ENCODE results near the gene TAF1. TPM values are rescaled to one million over a fixed set of nuclear protein-coding genes. Genes with fewer than 3 reads are reported as not detected.

Gene TAF1
- total RNA-seq, 4 donors from 2014 or later: 53.5 to 80.4 (median 64.8) TPM

GRCh38 chrX:71453056-71453455 lies 86.9 kb downstream of the TAF1 start:
- TF ChIP-seq CTCF (IDR thresholded peaks at IDR 0.05; ENCODE audit: low read depth): no peak

- no peak for TF ChIP-seq CTCF (IDR thresholded peaks at IDR 0.05; ENCODE audit: low read depth)
Measured at GRCh38 chrX:71454222-71454621, 88.1 kb downstream of the TAF1 start.

- no peak for TF ChIP-seq CTCF (IDR thresholded peaks at IDR 0.05; ENCODE audit: low read depth)
Measured at GRCh38 chrX:71458866-71459265, 92.7 kb downstream of the TAF1 start.

- no peak for TF ChIP-seq CTCF (IDR thresholded peaks at IDR 0.05; ENCODE audit: low read depth)
Measured at GRCh38 chrX:71464968-71465367, 98.8 kb downstream of the TAF1 start.

GRCh38 chrX:71466979-71467523 lies 100.9 kb downstream of the TAF1 start:
- TF ChIP-seq CTCF (IDR thresholded peaks at IDR 0.05; ENCODE audit: low read depth): no peak

GRCh38 chrX:71475785-71476540 lies 109.8 kb downstream of the TAF1 start:
- TF ChIP-seq CTCF (IDR thresholded peaks at IDR 0.05; ENCODE audit: low read depth): no peak

GRCh38 chrX:71482228-71482958 lies 116.2 kb downstream of the TAF1 start:
- TF ChIP-seq CTCF (IDR thresholded peaks at IDR 0.05; ENCODE audit: low read depth): no peak
